GM18517 (cell line): ENCODE data around the gene GJA9.
"Not testable (repeated sequence)": the region's sequence is repeated elsewhere in the genome, so short reads cannot be mapped to it uniquely, and the experiment has no call there.

Experiments used
- ATAC-seq: cut with Tn5 transposase; IDR thresholded peaks from one replicate; pipeline ENCODE4 v1.9.1; 2021; ENCODE audit warnings: mild to moderate bottlenecking, moderate library complexity; ENCODE audit not compliant: unreplicated experiment

GJA9 gene

GRCh38 chr1:38875811-38876210 lies 5.6 kb downstream of the GJA9 start:
- ATAC-seq = no peak

GRCh38 chr1:38873027-38873969 lies 8.1 kb downstream of the GJA9 start, which contains the start of gene MYCBP:
MYCBP (minus strand) TSS chr1:38873348; CDS start chr1:38873305, 43 bp downstream.
- ATAC-seq = peak; percentile 97

GRCh38 chr1:38872401-38873026 lies 8.9 kb downstream of the GJA9 start:
- ATAC-seq = peak; percentile 13

GRCh38 chr1:38870996-38871395 lies 10.4 kb downstream of the GJA9 start:
- ATAC-seq = no peak

GRCh38 chr1:38867208-38867607 lies 14.2 kb downstream of the GJA9 start:
- no peak for ATAC-seq

GRCh38 chr1:38865112-38865715 lies 16.2 kb downstream of the GJA9 start:
- no peak for ATAC-seq

- no peak for ATAC-seq
These were observed 21.0 kb downstream of the GJA9 start for GRCh38 chr1:38860454-38860795.

GRCh38 chr1:38859561-38860453 lies 21.6 kb downstream of the GJA9 start, which contains the start of gene RRAGC:
RRAGC (minus strand) TSS chr1:38859772; CDS start chr1:38859646, 126 bp downstream.
- ATAC-seq = peak; percentile 77

- ATAC-seq = peak; percentile 44
These were observed 22.4 kb downstream of the GJA9 start for GRCh38 chr1:38858833-38859560.

GRCh38 chr1:38852780-38853179 lies 28.6 kb downstream of the GJA9 start:
- no peak for ATAC-seq

GRCh38 chr1:38848071-38848470 lies 33.3 kb downstream of the GJA9 start:
- ATAC-seq = no peak

GRCh38 chr1:38846210-38846609 lies 35.2 kb downstream of the GJA9 start:
- ATAC-seq = no peak

- not testable (repeated sequence) for ATAC-seq
These were observed 36.3 kb downstream of the GJA9 start for GRCh38 chr1:38845088-38845487.

- ATAC-seq = no peak
These were observed 41.1 kb downstream of the GJA9 start for GRCh38 chr1:38840281-38840680.

- no peak for ATAC-seq
These were observed 42.0 kb downstream of the GJA9 start for GRCh38 chr1:38839363-38839762.

- not testable (repeated sequence) for ATAC-seq
These were observed 45.1 kb downstream of the GJA9 start for GRCh38 chr1:38836316-38836715.

GRCh38 chr1:38834937-38835827 lies 46.2 kb downstream of the GJA9 start:
- no peak for ATAC-seq

- ATAC-seq = no peak
These were observed 47.1 kb downstream of the GJA9 start for GRCh38 chr1:38834221-38834782.

- no peak for ATAC-seq
These were observed 48.2 kb downstream of the GJA9 start for GRCh38 chr1:38833146-38833545.
